ENCODE data around the gene SPTB. TPM values are rescaled to one million over a fixed set of nuclear protein-coding genes. Genes with fewer than 3 reads are reported as not detected.

SPTB gene
- total RNA-seq, 1 experiment from 2014 or later: 0.13 TPM

DNA sequence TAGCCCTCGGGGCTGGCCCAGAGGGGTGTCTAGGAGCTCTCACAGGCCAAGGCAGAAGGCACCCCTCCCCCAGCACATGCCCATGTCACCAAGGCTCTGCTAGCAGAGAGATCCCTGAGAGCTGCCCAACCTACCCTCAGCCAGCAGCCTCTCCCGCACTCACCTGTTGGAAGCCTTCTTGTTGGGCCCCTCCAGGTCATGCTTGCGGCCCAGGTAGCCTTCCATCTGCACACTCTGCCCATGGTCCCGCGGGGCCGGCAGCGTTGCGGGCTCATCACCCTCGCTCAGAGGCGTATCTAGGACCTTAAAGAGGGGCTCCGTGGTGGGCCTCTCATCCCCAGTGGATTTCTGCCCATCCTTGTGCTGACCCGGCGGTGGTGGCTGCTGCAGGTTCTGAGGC lies 126.3 kb downstream of the SPTB start:
- intact Hi-C loops (cut with micrococcal nuclease; ENCODE audit: unreplicated experiment): no loop called here
- in situ Hi-C loops (cut with HindIII; ENCODE audit: low pct_unique_long_range_greater_than_20kb, low sequenced_read_pairs): no loop called here
- Histone ChIP-seq H3K9me3 (ENCODE audit: control insufficient read depth, insufficient read depth, low read depth, low read length) (no peaks in the 10 kb centered on the region), H3K36me3 (ENCODE audit: control insufficient read depth, insufficient read depth, low read length) (no peaks in the 10 kb centered on the region; the same call in 1 of the 2 replicates), H3K4me1 (ENCODE audit: control insufficient read depth, insufficient read depth, low read length) (no peaks in the 10 kb centered on the region), H3K27ac (ENCODE audit: low read length) (no peak overlapping the region), H3K27me3 (ENCODE audit: control insufficient read depth, insufficient read depth, low read length) (no peaks in the 10 kb centered on the region), H3K4me3 (ENCODE audit: low read depth in 2 of 2, low read length in 2 of 2) (no peak overlapping the region)
- CTCF ChIA-PET: no interaction called here
- ATAC-seq (no peak), DNase-seq (ENCODE audit: low read depth, low spot score) (no peak)
- BruUV-seq (replicated peaks): no TSS peak
- POLR2A ChIA-PET: interaction anchor here (0.6 kb wide), 1 partner anchor 259 kb away, joined by 4 read pairs; no protein-coding TSS in a partner anchor
- TF ChIP-seq, protein P1, sequence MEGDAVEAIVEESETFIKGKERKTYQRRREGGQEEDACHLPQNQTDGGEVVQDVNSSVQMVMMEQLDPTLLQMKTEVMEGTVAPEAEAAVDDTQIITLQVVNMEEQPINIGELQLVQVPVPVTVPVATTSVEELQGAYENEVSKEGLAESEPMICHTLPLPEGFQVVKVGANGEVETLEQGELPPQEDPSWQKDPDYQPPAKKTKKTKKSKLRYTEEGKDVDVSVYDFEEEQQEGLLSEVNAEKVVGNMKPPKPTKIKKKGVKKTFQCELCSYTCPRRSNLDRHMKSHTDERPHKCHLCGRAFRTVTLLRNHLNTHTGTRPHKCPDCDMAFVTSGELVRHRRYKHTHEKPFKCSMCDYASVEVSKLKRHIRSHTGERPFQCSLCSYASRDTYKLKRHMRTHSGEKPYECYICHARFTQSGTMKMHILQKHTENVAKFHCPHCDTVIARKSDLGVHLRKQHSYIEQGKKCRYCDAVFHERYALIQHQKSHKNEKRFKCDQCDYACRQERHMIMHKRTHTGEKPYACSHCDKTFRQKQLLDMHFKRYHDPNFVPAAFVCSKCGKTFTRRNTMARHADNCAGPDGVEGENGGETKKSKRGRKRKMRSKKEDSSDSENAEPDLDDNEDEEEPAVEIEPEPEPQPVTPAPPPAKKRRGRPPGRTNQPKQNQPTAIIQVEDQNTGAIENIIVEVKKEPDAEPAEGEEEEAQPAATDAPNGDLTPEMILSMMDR (IDR thresholded peaks at IDR 0.05): no peak
- TF ChIP-seq SIN3A (IDR thresholded peaks at IDR 0.05; ENCODE audit: borderline replicate concordance, insufficient read depth, low read depth, low read length) (no peak), POLR2AphosphoS5 (IDR thresholded peaks at IDR 0.05; ENCODE audit: low read depth, low read length) (no peak), TCF7L2 (IDR thresholded peaks at IDR 0.05; ENCODE audit: low read depth, low read length) (no peak), REST (IDR thresholded peaks at IDR 0.05; ENCODE audit: insufficient read depth in 1 of 2, low read depth in 2 of 2, low read length in 1 of 2) (no peak)

- ChIA-PET POLR2A (interaction anchor here (0.6 kb wide), 1 partner anchor 259 kb away, joined by 4 read pairs; no protein-coding TSS in a partner anchor), CTCF (no interaction called here)
- Histone ChIP-seq H3K36me3 (ENCODE audit: control insufficient read depth, insufficient read depth, low read length) (no peaks in the 10 kb centered on the region; the same call in 1 of the 2 replicates), H3K27me3 (ENCODE audit: control insufficient read depth, insufficient read depth, low read length) (no peaks in the 10 kb centered on the region), H3K4me1 (ENCODE audit: control insufficient read depth, insufficient read depth, low read length) (no peaks in the 10 kb centered on the region), H3K4me3 (ENCODE audit: low read depth in 2 of 2, low read length in 2 of 2) (no peak overlapping the region), H3K27ac (ENCODE audit: low read length) (no peak overlapping the region), H3K9me3 (ENCODE audit: control insufficient read depth, insufficient read depth, low read depth, low read length) (no peaks in the 10 kb centered on the region)
- TF ChIP-seq, protein P1 (IDR thresholded peaks at IDR 0.05): no peak
- no peak for TF ChIP-seq SIN3A (IDR thresholded peaks at IDR 0.05; ENCODE audit: borderline replicate concordance, insufficient read depth, low read depth, low read length)
- no peak for TF ChIP-seq TCF7L2 (IDR thresholded peaks at IDR 0.05; ENCODE audit: low read depth, low read length)
- TF ChIP-seq REST (IDR thresholded peaks at IDR 0.05; ENCODE audit: insufficient read depth in 1 of 2, low read depth in 2 of 2, low read length in 1 of 2): no peak
- TF ChIP-seq POLR2AphosphoS5 (IDR thresholded peaks at IDR 0.05; ENCODE audit: low read depth, low read length): no peak
- ATAC-seq (no peak), DNase-seq (ENCODE audit: low read depth, low spot score) (no peak)
- in situ Hi-C loops (cut with HindIII; ENCODE audit: low pct_unique_long_range_greater_than_20kb, low sequenced_read_pairs) (no loop called here), intact Hi-C loops (cut with micrococcal nuclease; ENCODE audit: unreplicated experiment) (no loop called here)
- BruUV-seq (replicated peaks): no TSS peak
Measured at GRCh38 chr14:64752909-64753308, 126.8 kb downstream of the SPTB start.
